NT2/D1 (cell line): Measurements from ENCODE around the gene SUSD1.

Experiments used
- SUZ12 ChIP-seq: IDR thresholded peaks from 2 replicates; pipeline ENCODE4 v1.6.1; 2011; ENCODE audit not compliant: insufficient read length, insufficient read depth; ENCODE audit errors: extremely low read depth
- YY1 ChIP-seq: IDR thresholded peaks from 2 replicates; pipeline ENCODE4 v1.6.1; 2011; ENCODE audit not compliant: insufficient read length, insufficient read depth
- ZNF274 ChIP-seq: IDR thresholded peaks from 2 replicates; pipeline ENCODE4 v1.6.1; 2011; ENCODE audit warnings: mild to moderate bottlenecking, low read depth, low read length

GRCh38 chr9:112120030-112120341 is 55.1 kb downstream of the SUSD1 start:
- no peak for TF ChIP-seq YY1
- TF ChIP-seq ZNF274: no peak
- TF ChIP-seq SUZ12: no peak
